SIG-M5 (cell line): ENCODE results near the gene PHYHIPL.

Experiments
- DNase-seq: peaks from one replicate; lab custom pipeline; 2025; lab: John Stamatoyannopoulos, UW

The PHYHIPL gene

GRCh38 chr10:59176241-59177030, at the start of gene PHYHIPL:
TSS of gene PHYHIPL (plus strand) at chr10:59176643. CDS start at chr10:59176854, 211 bp downstream.
- no peak for DNase-seq

GRCh38 chr10:59126991-59127390, 49.5 kb upstream of the PHYHIPL start:
- no peak for DNase-seq

- no peak for DNase-seq
Measured at GRCh38 chr10:59127991-59128390, 48.5 kb upstream of the PHYHIPL start.

- no peak for DNase-seq
Measured at GRCh38 chr10:59129867-59130266, 46.6 kb upstream of the PHYHIPL start.

- DNase-seq, result no peak
Measured at GRCh38 chr10:59131666-59132065, 44.8 kb upstream of the PHYHIPL start.

GRCh38 chr10:59133841-59134593, 42.4 kb upstream of the PHYHIPL start:
- no peak for DNase-seq

GRCh38 chr10:59134785-59135184, 41.7 kb upstream of the PHYHIPL start:
- DNase-seq, result no peak

GRCh38 chr10:59135275-59135674, 41.2 kb upstream of the PHYHIPL start:
- DNase-seq, result no peak

GRCh38 chr10:59138052-59138451, 38.4 kb upstream of the PHYHIPL start:
- no peak for DNase-seq

- DNase-seq, result no peak
Measured at GRCh38 chr10:59143544-59143943, 32.9 kb upstream of the PHYHIPL start.

GRCh38 chr10:59148701-59149100, 27.7 kb upstream of the PHYHIPL start:
- DNase-seq, result no peak

GRCh38 chr10:59155556-59155955, 20.9 kb upstream of the PHYHIPL start:
- no peak for DNase-seq

- DNase-seq, result no peak
Measured at GRCh38 chr10:59167512-59167911, 8.9 kb upstream of the PHYHIPL start.

GRCh38 chr10:59172567-59172966, 3.9 kb upstream of the PHYHIPL start:
- no peak for DNase-seq

- no peak for DNase-seq
Measured at GRCh38 chr10:59173414-59173813, 3.0 kb upstream of the PHYHIPL start.

GRCh38 chr10:59175538-59176240, 754 bp upstream of the PHYHIPL start:
- no peak for DNase-seq

GRCh38 chr10:59177031-59177797, 771 bp downstream of the PHYHIPL start:
- no peak for DNase-seq

GRCh38 chr10:59177836-59178235, 1.4 kb downstream of the PHYHIPL start:
- no peak for DNase-seq

GRCh38 chr10:59179068-59179467, 2.6 kb downstream of the PHYHIPL start:
- no peak for DNase-seq

- no peak for DNase-seq
Measured at GRCh38 chr10:59180689-59181270, 4.3 kb downstream of the PHYHIPL start.

GRCh38 chr10:59181668-59182067, 5.2 kb downstream of the PHYHIPL start:
- no peak for DNase-seq

- no peak for DNase-seq
Measured at GRCh38 chr10:59190332-59190731, 13.9 kb downstream of the PHYHIPL start.
